Peyer's patch (tissue), 4 donors: Measurements from ENCODE around the gene HYAL1. TPM values are rescaled to one million over a fixed set of nuclear protein-coding genes. Genes with fewer than 3 reads are reported as not detected.

ENCODE experiments used
- DNase-seq, 3 donors: peaks; one replicate each; pipeline ENCODE4 v3.0.0-alpha.2; 2017 to 2019
- H3K27ac ChIP-seq, 4 donors: fragments of 200-600 bp; sonication (generic); one replicate each; pipeline ENCODE4 v1.5.1; 2016 to 2019
- H3K27me3 ChIP-seq, 2 donors: fragments of 200-600 bp; sonication (generic); one replicate each; pipeline ENCODE4 v1.5.1; 2019
- H3K36me3 ChIP-seq, 3 donors: fragments of 200-600 bp; sonication (generic); one replicate each; pipeline ENCODE4 v1.5.1; 2016 to 2019
- H3K4me1 ChIP-seq, 4 donors: fragments of 200-600 bp; sonication (generic); one replicate each; pipeline ENCODE4 v1.5.1; 2016 to 2019
- H3K4me3 ChIP-seq, 4 donors: fragments of 200-600 bp; sonication (generic); 1 replicate in 3 of 4; 2 replicates in 1 of 4; pipeline ENCODE4 v1.5.1; 2016 to 2019; ENCODE audit warnings: mild to moderate bottlenecking in 1 of 4
- H3K9me3 ChIP-seq, 4 donors: fragments of 200-600 bp; sonication (generic); one replicate each; pipeline ENCODE4 v1.5.1; 2016 to 2019; ENCODE audit warnings: mild to moderate bottlenecking in 1 of 4
- POLR2A ChIP-seq, 2 donors: fragments of 450-650 bp; IDR thresholded peaks; one replicate each; pipeline ENCODE4 v1.5.1; 2017; ENCODE audit warnings: antibody characterized with exemption in 2 of 2, mild to moderate bottlenecking in 2 of 2, moderate library complexity in 2 of 2
- total RNA-seq, 4 donors: library from RNA; depleted of rRNA; stranded (reverse); fragments of >200 nt; gene quantifications; one replicate each; pipeline ENCODE4 v1.1.0, GENCODE V29; 2016
- TF ChIP-seq, protein P1 (sequence below), 6 experiments: fragments of 450-650 bp in 4 of 6; fragments of 200-600 bp in 2 of 6; sonication (generic) in 1 of 6; IDR thresholded peaks; one replicate each; pipeline ENCODE4 v1.5.1; 2017 to 2019; ENCODE audit warnings: antibody characterized with exemption in 6 of 6, mild to moderate bottlenecking in 3 of 6, moderate library complexity in 1 of 6

Gene HYAL1
- total RNA-seq, 4 donors from 2014 or later, result 1.2 to 5.1 (median 4.6) TPM

DNA sequence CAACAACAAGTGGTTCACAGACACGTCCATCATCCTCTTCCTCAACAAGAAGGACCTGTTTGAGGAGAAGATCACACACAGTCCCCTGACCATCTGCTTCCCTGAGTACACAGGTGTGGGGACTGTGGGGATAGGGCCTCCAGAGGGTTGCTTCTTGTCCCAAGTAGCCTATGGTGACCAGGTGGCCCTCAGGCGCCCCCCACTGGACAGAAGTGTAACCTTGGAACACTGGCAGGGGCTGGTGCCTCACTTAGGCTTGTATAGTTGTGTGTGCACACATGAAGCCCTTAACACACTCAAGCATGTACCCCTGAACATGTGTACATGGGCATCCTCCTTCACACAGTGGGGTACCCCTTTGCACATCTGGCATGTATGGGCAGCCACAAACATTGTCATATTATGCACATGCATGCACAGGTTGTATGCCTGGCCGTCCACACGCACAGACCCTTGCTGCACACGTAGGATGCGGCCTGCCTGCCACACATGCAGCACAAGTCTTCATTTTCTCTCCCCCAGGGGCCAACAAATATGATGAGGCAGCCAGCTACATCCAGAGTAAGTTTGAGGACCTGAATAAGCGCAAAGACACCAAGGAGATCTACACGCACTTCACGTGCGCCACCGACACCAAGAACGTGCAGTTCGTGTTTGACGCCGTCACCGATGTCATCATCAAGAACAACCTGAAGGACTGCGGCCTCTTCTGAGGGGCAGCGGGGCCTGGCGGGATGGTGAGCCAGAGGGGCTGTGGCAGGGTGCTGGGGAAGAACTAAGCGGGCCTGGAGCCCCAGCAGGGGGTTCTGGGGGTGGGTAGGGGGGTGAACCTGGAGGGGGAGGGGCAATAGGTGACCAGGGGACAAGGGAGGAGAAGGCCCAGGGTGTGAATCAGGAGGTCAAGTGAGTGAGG, 46.1 kb downstream of the HYAL1 start:
- no peak for TF ChIP-seq POLR2A (IDR thresholded peaks at IDR 0.05)
- TF ChIP-seq, protein P1, sequence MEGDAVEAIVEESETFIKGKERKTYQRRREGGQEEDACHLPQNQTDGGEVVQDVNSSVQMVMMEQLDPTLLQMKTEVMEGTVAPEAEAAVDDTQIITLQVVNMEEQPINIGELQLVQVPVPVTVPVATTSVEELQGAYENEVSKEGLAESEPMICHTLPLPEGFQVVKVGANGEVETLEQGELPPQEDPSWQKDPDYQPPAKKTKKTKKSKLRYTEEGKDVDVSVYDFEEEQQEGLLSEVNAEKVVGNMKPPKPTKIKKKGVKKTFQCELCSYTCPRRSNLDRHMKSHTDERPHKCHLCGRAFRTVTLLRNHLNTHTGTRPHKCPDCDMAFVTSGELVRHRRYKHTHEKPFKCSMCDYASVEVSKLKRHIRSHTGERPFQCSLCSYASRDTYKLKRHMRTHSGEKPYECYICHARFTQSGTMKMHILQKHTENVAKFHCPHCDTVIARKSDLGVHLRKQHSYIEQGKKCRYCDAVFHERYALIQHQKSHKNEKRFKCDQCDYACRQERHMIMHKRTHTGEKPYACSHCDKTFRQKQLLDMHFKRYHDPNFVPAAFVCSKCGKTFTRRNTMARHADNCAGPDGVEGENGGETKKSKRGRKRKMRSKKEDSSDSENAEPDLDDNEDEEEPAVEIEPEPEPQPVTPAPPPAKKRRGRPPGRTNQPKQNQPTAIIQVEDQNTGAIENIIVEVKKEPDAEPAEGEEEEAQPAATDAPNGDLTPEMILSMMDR (IDR thresholded peaks at IDR 0.05), result peak in 5 of 6 experiments; percentile 25 to 64 (median 55)

DNA sequence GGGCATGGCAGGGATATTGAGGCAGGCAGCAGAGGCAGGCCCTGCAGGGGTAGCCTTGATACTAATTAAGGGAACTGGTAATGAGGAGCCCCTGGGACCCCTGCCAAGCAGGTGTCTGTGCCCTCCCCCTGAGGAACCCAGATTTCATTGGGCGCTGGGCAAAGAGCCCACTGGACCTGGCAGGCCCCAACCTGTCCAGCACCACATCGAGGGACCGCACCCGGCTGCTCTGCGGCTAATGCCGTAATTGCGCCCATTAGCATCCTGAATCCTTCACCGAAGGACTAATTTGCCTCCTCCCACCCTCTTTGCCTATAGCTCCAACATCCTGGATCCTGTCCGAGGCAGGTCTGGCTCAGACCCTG, 48.1 kb downstream of the HYAL1 start:
- Histone ChIP-seq H3K4me1 (peaks cover 1 to 48% (median 7%) of the 10 kb centered on the region in 4 donors), H3K27ac (peak overlapping the region in 3 of 4 donors; percentile 57 to 75 (median 70)), H3K4me3 (no peak overlapping the region), H3K36me3 (peaks cover 0 to 69% (median 0%) of the 10 kb centered on the region in 3 donors), H3K27me3 (no peaks in the 10 kb centered on the region), H3K9me3 (peaks cover 0 to 7% (median 0%) of the 10 kb centered on the region in 4 donors)
- TF ChIP-seq, protein P1 (IDR thresholded peaks at IDR 0.05), result no peak
- no peak for TF ChIP-seq POLR2A (IDR thresholded peaks at IDR 0.05)
- DNase-seq, result no peak

More for the DNA sequence above, 46.1 kb downstream of the HYAL1 start:
- Histone ChIP-seq H3K27ac (peak overlapping the region in 1 of 4 donors; percentile 19), H3K27me3 (no peaks in the 10 kb centered on the region), H3K4me1 (peaks cover 6 to 49% (median 13%) of the 10 kb centered on the region in 4 donors), H3K9me3 (peaks cover 0 to 7% (median 0%) of the 10 kb centered on the region in 4 donors), H3K4me3 (no peak overlapping the region), H3K36me3 (peaks cover 0 to 64% (median 0%) of the 10 kb centered on the region in 3 donors)
- peak in 2 of 3 donors; percentile 73 to 76 for DNase-seq

DNA sequence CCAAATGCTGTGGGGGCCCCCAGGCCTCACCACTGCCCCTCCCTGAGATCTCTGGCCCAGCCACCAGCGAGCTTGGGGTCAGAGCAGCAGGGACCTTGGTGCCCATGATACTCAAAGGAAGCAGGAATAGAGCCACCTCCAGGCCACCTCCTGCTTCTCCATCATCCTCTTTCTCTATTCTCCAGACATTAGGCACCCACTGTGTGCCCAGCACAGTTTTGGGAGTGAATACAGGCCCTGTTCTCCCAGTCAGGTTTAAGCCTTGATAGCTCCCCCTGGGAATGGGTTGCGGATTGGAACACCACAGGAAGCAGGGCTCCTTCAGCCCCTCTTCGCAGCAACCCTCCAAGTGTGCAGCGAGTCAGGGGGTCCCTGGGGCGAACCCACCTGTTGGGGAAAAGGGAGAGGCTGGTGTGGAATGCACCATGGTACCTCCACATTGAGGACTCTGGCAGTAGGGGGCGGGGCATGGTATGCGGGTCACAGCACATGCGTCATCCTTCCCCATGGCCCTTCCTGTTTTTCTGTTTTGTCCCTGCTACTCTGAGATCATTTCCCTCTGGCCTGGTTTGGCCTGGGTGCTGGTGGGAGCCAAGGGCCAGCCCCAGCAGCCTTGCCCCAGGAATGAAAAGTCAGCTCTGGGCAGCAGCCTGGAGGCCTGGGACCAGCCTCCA, 48.7 kb downstream of the HYAL1 start:
- peak in 1 of 3 donors; percentile 80 for DNase-seq
- TF ChIP-seq POLR2A (IDR thresholded peaks at IDR 0.05), result no peak
- TF ChIP-seq, protein P1 (IDR thresholded peaks at IDR 0.05), result no peak
- Histone ChIP-seq H3K9me3 (peaks cover 0 to 7% (median 0%) of the 10 kb centered on the region in 4 donors), H3K4me1 (peaks cover 0 to 51% (median 7%) of the 10 kb centered on the region in 4 donors), H3K27me3 (no peaks in the 10 kb centered on the region), H3K4me3 (no peak overlapping the region), H3K36me3 (peaks cover 0 to 69% (median 0%) of the 10 kb centered on the region in 3 donors), H3K27ac (peak overlapping the region; percentile 48 to 75 (median 64))

DNA sequence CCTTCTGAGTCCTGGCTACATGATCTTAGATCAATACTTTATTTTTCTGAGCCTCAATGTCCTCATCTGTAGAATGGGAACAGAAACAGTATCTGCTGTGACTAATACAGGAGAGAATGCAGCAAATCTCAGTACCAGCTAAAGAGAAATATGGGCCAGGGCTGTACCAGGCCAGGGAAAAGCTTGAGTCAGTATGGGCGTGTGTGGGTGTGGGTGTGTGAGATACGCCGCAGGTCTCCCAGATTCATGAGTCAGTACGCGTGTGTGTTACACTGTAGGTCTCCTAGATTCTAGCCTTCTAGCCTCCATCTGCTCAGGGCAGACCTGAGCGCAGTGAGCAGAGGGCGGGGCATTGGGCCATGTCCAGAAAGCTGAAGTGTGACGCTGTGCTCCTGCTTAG, 52.2 kb downstream of the HYAL1 start:
- Histone ChIP-seq H3K9me3 (no peaks in the 10 kb centered on the region), H3K36me3 (peaks cover 0 to 39% (median 0%) of the 10 kb centered on the region in 3 donors), H3K27ac (peak overlapping the region in 2 of 4 donors; percentile 38 to 47), H3K27me3 (no peaks in the 10 kb centered on the region), H3K4me1 (peaks cover 0 to 82% (median 24%) of the 10 kb centered on the region in 4 donors), H3K4me3 (no peak overlapping the region)
- TF ChIP-seq, protein P1 (IDR thresholded peaks at IDR 0.05), result no peak
- TF ChIP-seq POLR2A (IDR thresholded peaks at IDR 0.05), result no peak
- DNase-seq, result peak in 2 of 3 donors; percentile 66 to 68

DNA sequence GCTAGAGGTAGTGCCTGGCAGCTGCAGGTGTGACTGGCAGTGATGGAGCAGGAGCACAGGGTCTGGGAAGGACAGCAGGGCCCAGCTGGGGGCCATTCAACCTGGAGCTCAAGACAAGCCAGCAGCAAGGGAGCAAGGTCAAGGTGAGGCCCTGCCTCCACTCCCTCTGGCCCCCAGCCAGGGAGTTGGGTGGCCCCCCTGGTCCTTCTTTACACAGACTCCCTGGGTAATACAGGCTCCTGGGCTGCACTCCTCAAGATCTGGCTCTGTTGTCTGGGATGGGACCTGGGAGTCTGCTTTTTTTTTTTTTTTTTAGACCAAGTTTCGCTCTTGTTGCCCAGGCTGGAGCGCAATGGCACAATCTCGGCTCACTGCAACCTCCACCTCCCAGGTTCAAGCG, 52.9 kb downstream of the HYAL1 start:
- Histone ChIP-seq H3K36me3 (peaks cover 0 to 34% (median 0%) of the 10 kb centered on the region in 3 donors), H3K4me3 (no peak overlapping the region), H3K9me3 (no peaks in the 10 kb centered on the region), H3K4me1 (peaks cover 3 to 88% (median 31%) of the 10 kb centered on the region in 4 donors), H3K27me3 (no peaks in the 10 kb centered on the region), H3K27ac (peak overlapping the region in 3 of 4 donors; percentile 0 to 86 (median 35))
- TF ChIP-seq, protein P1 (IDR thresholded peaks at IDR 0.05), result no peak
- TF ChIP-seq POLR2A (IDR thresholded peaks at IDR 0.05), result no peak
- no peak for DNase-seq
